HCT116 (cell line): ENCODE data around the gene VSNL1.

Source experiments
- CTCF ChIP-seq, 3 experiments: fragments of 200-600 bp in 1 of 3; sonication (generic) in 1 of 3; IDR thresholded peaks in 2 of 3; conservative IDR thresholded peaks in 1 of 3; 2 replicates each; pipeline ENCODE4 v1.5.1; 2012 to 2017; ENCODE audit warnings: low read depth in 2 of 3, low read length in 2 of 3, antibody characterized with exemption in 1 of 3, borderline replicate concordance in 1 of 3, control low read depth in 1 of 3, mild to moderate bottlenecking in 1 of 3, mixed read lengths in 1 of 3, mixed run types in 1 of 3, moderate library complexity in 1 of 3; ENCODE audit not compliant: insufficient read depth in 1 of 3
- EZH2 ChIP-seq: fragments of 200-600 bp; sonication (generic); IDR thresholded peaks from 2 replicates; pipeline ENCODE4 v1.6.1; 2017; ENCODE audit warnings: antibody characterized with exemption, mixed run types
- EZH2phosphoT487 ChIP-seq: fragments of 200-600 bp; IDR thresholded peaks from 2 replicates; pipeline ENCODE4 v1.6.1; 2018; ENCODE audit warnings: antibody characterized with exemption, borderline replicate concordance
- JUND ChIP-seq: IDR thresholded peaks from 2 replicates; pipeline ENCODE4 v1.6.1; 2012
- MAX ChIP-seq: IDR thresholded peaks from 2 replicates; pipeline ENCODE4 v1.6.1; 2012
- POLR2A ChIP-seq: IDR thresholded peaks from 2 replicates; pipeline ENCODE4 v1.7.0; 2011; ENCODE audit warnings: borderline replicate concordance; ENCODE audit not compliant: insufficient read depth, insufficient read length; ENCODE audit errors: extremely low read depth
- POLR2AphosphoS5 ChIP-seq: IDR thresholded peaks from 2 replicates; pipeline ENCODE4 v1.6.1; 2011; ENCODE audit warnings: mild to moderate bottlenecking, low read depth, low read length, moderate library complexity
- RAD21 ChIP-seq: IDR thresholded peaks from 2 replicates; pipeline ENCODE4 v1.6.1; 2012; ENCODE audit warnings: low read depth, mild to moderate bottlenecking
- REST ChIP-seq: IDR thresholded peaks from 2 replicates; pipeline ENCODE4 v1.6.1; 2012; ENCODE audit warnings: low read depth
- SP1 ChIP-seq: IDR thresholded peaks from 2 replicates; pipeline ENCODE4 v1.6.1; 2012; ENCODE audit warnings: low read depth
- TCF7L2 ChIP-seq: IDR thresholded peaks from 2 replicates; pipeline ENCODE4 v1.7.0; 2011; ENCODE audit warnings: borderline replicate concordance, inconsistent platforms; ENCODE audit not compliant: insufficient read depth, insufficient read length; ENCODE audit errors: extremely low read depth
- ZNF274 ChIP-seq: fragments of 200-500 bp; sonication (Bioruptor generic); IDR thresholded peaks from 2 replicates; pipeline ENCODE4 v1.6.1; 2014; ENCODE audit warnings: mild to moderate bottlenecking, low read depth, low read length, inconsistent platforms

- TF ChIP-seq POLR2AphosphoS5 (no peak), CTCF (IDR thresholded peaks at IDR 0.05 in 2 of 3, conservative IDR thresholded peaks at IDR 0.05 in 1 of 3; ENCODE audit: borderline replicate concordance in 1 of 3, insufficient read depth in 1 of 3, low read depth in 2 of 3, low read length in 2 of 3) (no peak), ZNF274 (no peak), EZH2 (no peak), JUND (no peak), REST (no peak), POLR2A (no peak), MAX (no peak), SP1 (no peak), EZH2phosphoT487 (no peak), TCF7L2 (no peak), RAD21 (no peak)
These were observed 43.1 kb downstream of the VSNL1 start for GRCh38 chr2:17583646-17584045.
